ENCODE results near the gene ZNF236. TPM values are rescaled to one million over a fixed set of nuclear protein-coding genes. Genes with fewer than 3 reads are reported as not detected.

The ZNF236 gene
- total RNA-seq, 1 experiment from 2014 or later: 24.8 TPM

DNA sequence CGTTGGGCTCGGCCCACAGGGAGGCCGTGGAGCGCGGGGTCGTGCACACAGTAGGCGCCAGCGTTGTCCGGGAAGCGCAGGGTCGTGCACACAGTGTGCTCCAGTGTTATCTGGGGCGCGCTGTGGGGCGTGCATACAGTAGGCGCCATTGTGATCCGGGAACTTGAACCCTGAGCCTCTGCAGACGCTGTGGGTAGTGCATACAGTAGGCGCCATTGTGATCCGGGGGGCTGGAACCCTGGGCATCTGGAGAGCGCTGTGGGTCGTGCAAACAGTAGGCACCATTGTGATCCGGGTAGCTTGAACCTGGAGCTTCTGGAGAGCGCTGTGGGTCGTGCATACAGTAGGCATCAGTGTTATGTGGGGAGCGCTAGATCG lies 793 bp downstream of the ZNF236 start:
- POLR2A ChIA-PET (ENCODE audit: low non-redundant PET): no interaction called here
- H3K9me3 ChIP-seq (ENCODE audit: low read depth, low read length, poor library complexity, severe bottlenecking): no peaks in the 10 kb centered on the region
- H3K27me3 ChIP-seq (replicated peaks; ENCODE audit: insufficient read depth, low read depth, low read length, poor library complexity): no peaks in the 10 kb centered on the region
- DNase-seq (ENCODE audit: low spot score): no peak
- H3K4me1 ChIP-seq (ENCODE audit: insufficient read depth, low read length, poor library complexity, severe bottlenecking): peaks cover 15% of the 10 kb centered on the region
- no peak for TF ChIP-seq EZH2 (IDR thresholded peaks at IDR 0.05; ENCODE audit: borderline replicate concordance, low read depth, low read length, poor library complexity, severe bottlenecking)
- TF ChIP-seq, protein P1, sequence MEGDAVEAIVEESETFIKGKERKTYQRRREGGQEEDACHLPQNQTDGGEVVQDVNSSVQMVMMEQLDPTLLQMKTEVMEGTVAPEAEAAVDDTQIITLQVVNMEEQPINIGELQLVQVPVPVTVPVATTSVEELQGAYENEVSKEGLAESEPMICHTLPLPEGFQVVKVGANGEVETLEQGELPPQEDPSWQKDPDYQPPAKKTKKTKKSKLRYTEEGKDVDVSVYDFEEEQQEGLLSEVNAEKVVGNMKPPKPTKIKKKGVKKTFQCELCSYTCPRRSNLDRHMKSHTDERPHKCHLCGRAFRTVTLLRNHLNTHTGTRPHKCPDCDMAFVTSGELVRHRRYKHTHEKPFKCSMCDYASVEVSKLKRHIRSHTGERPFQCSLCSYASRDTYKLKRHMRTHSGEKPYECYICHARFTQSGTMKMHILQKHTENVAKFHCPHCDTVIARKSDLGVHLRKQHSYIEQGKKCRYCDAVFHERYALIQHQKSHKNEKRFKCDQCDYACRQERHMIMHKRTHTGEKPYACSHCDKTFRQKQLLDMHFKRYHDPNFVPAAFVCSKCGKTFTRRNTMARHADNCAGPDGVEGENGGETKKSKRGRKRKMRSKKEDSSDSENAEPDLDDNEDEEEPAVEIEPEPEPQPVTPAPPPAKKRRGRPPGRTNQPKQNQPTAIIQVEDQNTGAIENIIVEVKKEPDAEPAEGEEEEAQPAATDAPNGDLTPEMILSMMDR (conservative IDR thresholded peaks at IDR 0.05; ENCODE audit: low read depth, low read length): no peak
- no TSS peak for BruUV-seq (replicated peaks)
- H3K27ac ChIP-seq (ENCODE audit: low read depth, low read length, poor library complexity, severe bottlenecking): peak overlapping the region; percentile 75
- H3K4me3 ChIP-seq (ENCODE audit: low read depth, low read length, poor library complexity, severe bottlenecking): peak overlapping the region; percentile 88
- CTCF ChIA-PET: no interaction called here
- H3K36me3 ChIP-seq (ENCODE audit: insufficient read depth, low read length, poor library complexity, severe bottlenecking): no peaks in the 10 kb centered on the region
- intact Hi-C loops (cut with micrococcal nuclease; ENCODE audit: unreplicated experiment): no loop called here

DNA sequence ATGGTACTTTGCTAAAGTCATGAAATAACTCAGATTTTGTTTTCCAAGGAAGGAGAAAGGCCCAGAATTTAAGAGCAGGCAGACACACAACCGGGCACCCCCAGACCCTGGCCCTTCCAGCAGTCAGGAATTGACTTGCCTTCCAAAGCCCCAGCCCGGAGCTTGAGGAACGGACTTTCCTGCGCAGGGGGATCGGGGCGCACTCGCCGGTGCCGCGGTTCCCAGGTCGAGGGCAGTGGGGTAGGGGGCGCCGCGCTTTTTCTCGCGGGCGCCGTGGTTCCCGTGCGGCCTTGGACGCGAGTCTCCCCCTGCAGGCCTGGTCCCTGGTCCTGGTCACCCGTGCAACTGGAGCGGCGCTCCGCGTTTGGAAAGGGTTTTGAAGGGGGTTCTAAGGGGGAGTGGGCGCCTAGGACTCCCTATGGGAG lies 1.2 kb downstream of the ZNF236 start:
- peaks cover 15% of the 10 kb centered on the region for H3K4me1 ChIP-seq (ENCODE audit: insufficient read depth, low read length, poor library complexity, severe bottlenecking)
- TF ChIP-seq, protein P1 (conservative IDR thresholded peaks at IDR 0.05; ENCODE audit: low read depth, low read length): peak; percentile 43
- no peak for TF ChIP-seq EZH2 (IDR thresholded peaks at IDR 0.05; ENCODE audit: borderline replicate concordance, low read depth, low read length, poor library complexity, severe bottlenecking)
- intact Hi-C loops (cut with micrococcal nuclease; ENCODE audit: unreplicated experiment): no loop called here
- ChIA-PET CTCF (no interaction called here), POLR2A (ENCODE audit: low non-redundant PET) (no interaction called here)
- H3K4me3 ChIP-seq (ENCODE audit: low read depth, low read length, poor library complexity, severe bottlenecking): peak overlapping the region; percentile 88
- H3K9me3 ChIP-seq (ENCODE audit: low read depth, low read length, poor library complexity, severe bottlenecking): no peaks in the 10 kb centered on the region
- no peak for DNase-seq (ENCODE audit: low spot score)
- H3K36me3 ChIP-seq (ENCODE audit: insufficient read depth, low read length, poor library complexity, severe bottlenecking): no peaks in the 10 kb centered on the region
- H3K27ac ChIP-seq (ENCODE audit: low read depth, low read length, poor library complexity, severe bottlenecking): peak overlapping the region; percentile 75
- no TSS peak for BruUV-seq (replicated peaks)
- H3K27me3 ChIP-seq (replicated peaks; ENCODE audit: insufficient read depth, low read depth, low read length, poor library complexity): no peaks in the 10 kb centered on the region

DNA sequence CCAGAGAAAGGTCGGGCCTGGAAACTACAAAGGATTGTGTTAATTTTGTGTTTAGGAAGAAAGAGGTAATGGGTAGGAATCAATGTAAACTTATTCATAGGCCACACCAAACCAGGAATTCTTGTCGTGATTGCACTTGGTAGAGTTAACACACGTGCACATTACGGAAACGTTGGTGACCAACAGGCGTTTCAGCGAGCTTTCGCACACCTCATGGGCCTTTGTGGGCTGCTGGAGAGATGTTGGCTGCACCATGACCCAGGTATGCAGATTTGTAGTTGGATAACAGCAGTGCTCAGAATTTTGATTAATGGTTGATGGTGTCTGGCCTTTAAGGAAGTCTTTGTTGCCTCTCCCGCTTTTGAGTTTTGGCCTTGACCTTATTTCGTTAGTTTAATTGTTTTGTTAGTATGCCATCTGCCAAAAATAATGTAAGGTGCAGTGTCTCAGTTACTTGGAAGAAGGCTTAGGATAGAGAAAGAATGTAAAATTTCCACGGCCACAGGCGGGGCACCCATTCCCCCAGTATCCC lies 1.9 kb downstream of the ZNF236 start:
- peak overlapping the region; percentile 75 for H3K27ac ChIP-seq (ENCODE audit: low read depth, low read length, poor library complexity, severe bottlenecking)
- ChIA-PET POLR2A (ENCODE audit: low non-redundant PET) (no interaction called here), CTCF (no interaction called here)
- no peak for DNase-seq (ENCODE audit: low spot score)
- intact Hi-C loops (cut with micrococcal nuclease; ENCODE audit: unreplicated experiment): no loop called here
- no peaks in the 10 kb centered on the region for H3K27me3 ChIP-seq (replicated peaks; ENCODE audit: insufficient read depth, low read depth, low read length, poor library complexity)
- BruUV-seq (replicated peaks): TSS peak; percentile 41
- no peaks in the 10 kb centered on the region for H3K9me3 ChIP-seq (ENCODE audit: low read depth, low read length, poor library complexity, severe bottlenecking)
- H3K4me1 ChIP-seq (ENCODE audit: insufficient read depth, low read length, poor library complexity, severe bottlenecking): peaks cover 19% of the 10 kb centered on the region
- no peaks in the 10 kb centered on the region for H3K36me3 ChIP-seq (ENCODE audit: insufficient read depth, low read length, poor library complexity, severe bottlenecking)
- peak overlapping the region; percentile 88 for H3K4me3 ChIP-seq (ENCODE audit: low read depth, low read length, poor library complexity, severe bottlenecking)
- no peak for TF ChIP-seq EZH2 (IDR thresholded peaks at IDR 0.05; ENCODE audit: borderline replicate concordance, low read depth, low read length, poor library complexity, severe bottlenecking)
- TF ChIP-seq, protein P1 (conservative IDR thresholded peaks at IDR 0.05; ENCODE audit: low read depth, low read length): no peak

All from A673 (cell line).